T-helper 1 cell treated with Interleukin-12 subunit alpha and Interleukin-12 subunit beta and Interleukin-4 antibody, amounts not matched to agents 30 ng/mL and 1 ng/mL, for 36 hours (primary cell): ENCODE data around the gene RDX. TPM values are rescaled to one million over a fixed set of nuclear protein-coding genes. Genes with fewer than 3 reads are reported as not detected.

Experiments used
- intact Hi-C: fragments of 100-400 bp; cut with micrococcal nuclease; formaldehyde crosslinking; loops from one replicate; pipeline ENCODE4 v1.15.1; 2024
- total RNA-seq: library from RNA; stranded (reverse); gene quantifications from 2 replicates; pipeline ENCODE4 v1.2.3, GENCODE V29; 2022

RDX gene
- total RNA-seq, result 78.3 and 87.8 TPM in 2 replicates

DNA sequence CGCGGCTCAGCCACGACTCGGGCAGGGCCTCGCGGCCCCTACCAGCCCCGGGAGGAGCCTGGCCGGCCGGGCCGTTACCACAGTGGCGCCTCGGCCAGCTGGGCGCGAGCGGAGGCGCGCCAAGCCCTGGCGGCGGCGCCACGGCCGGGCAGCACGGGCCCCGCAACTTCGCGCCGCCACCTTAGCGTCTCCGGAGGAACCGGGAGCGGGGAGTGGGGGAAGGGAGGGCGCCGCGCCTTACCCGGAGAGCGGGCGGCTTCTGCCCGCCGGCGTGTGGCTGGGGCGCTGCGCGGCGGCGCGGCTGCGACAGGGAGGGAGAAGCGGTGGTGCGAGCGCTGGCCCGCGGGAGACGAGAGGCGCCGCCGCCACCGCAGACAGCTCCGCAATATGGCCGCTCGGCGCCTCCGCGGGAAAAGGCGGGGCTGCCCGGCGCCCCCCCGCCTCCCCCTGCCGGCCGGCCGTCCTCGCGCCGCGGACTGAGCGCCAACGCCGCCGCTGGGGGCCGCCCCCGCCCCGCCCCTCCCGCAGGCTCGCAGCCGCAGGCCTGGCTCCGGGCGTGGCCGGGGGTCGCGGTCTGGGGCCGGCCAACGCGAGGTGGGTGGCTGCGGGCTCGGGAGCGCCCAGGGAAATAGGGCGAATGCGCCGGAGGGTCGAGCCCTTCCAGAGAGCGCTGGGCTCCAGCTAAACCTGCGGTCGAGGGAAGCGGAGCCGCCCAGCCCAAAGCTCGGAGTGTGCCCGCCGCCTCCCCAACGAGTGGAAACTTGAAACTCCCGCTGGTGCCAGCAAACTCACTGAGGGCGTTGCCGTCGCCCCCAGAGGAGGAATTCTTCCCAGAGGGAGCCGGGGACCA is at the start of gene RDX:
Gene RDX (minus strand): TSS at position 389 of the 850 bp plus-strand sequence. CDS start 16,922 bp downstream, outside the sequence.
- intact Hi-C loops, result loop anchor here (1.0 to 5.0 kb wide), 3 partner anchors 39 to 204 kb away; partner anchors contain the start of gene ZC3H12C

DNA sequence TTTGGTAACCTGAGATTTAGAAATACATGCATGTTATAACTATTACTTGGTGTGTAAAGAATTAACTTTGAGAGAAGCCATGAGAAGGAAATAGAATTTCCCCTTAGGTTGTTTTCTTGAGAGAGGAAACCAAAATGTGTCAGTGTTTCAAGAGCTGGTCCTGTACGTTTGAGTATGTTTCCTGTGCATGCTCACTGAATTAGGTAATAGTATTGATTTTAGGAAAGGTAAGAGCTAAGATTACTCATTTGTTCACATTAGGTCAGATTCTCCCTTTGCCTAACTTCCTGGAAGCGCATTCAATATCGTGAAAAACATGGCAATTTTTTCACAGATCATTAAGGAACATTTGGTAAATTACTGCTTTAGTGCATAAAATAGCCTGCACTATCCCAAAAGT is 49.3 kb upstream of the RDX start:
- intact Hi-C loops, result loop anchor here (1.0 to 10.0 kb wide), 5 partner anchors 8 to 1259 kb away; partner anchors contain the start of genes FDX1, POU2AF1 and SIK2

DNA sequence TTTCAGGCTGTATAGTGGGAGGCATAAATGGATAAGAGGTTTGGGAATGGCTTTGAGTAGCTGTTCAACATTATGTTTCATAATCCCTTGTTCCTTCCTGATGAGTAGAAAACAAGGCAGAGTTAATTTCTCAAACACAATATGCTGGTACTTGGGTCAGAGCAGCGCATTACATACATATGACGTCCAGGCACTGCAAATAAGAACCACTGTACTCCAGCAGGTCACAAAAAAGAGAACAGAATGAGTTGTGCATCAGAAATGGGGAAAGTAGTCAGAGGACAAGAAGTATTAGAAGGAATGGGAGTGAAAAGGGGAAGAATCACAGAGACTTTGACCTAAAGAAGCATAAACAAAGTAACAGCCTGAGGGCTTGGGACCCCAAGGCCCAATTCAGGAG is 44.0 kb upstream of the RDX start:
- intact Hi-C loops, result loop anchor here (10.0 kb wide), 2 partner anchors 1034 to 1264 kb away; partner anchors contain the start of genes POU2AF1 and SIK2

DNA sequence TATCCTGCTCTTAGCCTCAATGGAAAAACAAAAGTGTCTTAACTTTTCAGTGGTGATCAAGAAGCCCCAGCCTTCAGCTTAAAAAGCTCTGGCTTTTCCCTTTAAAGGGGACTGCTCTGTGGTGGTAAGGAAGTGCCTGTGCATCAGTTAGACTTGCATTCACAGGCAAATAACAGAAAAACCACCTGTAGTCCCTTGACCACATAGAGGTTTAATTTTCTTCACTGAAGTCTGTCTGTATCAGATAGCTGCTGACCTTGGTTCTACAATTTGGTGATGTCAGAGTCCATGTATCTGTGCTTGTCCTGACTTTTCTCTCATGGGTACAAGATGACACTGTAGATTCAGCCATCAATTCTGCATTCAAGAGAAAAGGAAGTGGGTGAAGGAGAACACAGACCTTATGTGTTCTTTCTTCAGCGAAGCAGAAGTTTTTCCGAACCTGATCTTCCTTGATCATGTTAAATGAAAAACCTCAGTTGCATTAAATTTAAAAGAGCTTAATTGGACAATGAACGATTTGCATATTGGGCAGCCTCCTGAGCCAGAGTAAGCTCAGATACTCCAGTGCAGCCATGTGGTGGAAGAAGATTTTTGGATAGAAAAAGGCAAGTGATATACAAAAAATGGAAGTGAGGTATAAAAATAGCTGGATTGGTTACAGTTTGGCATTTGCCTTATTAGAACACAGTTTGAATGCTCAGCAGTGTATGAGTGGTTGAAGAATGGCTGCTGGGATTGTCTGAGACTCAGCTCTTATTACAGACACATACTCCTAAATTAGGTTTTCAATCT is 43.2 kb upstream of the RDX start:
- intact Hi-C loops, result loop anchor here (10.0 kb wide), 2 partner anchors 1035 to 1265 kb away; partner anchors contain the start of genes POU2AF1 and SIK2

DNA sequence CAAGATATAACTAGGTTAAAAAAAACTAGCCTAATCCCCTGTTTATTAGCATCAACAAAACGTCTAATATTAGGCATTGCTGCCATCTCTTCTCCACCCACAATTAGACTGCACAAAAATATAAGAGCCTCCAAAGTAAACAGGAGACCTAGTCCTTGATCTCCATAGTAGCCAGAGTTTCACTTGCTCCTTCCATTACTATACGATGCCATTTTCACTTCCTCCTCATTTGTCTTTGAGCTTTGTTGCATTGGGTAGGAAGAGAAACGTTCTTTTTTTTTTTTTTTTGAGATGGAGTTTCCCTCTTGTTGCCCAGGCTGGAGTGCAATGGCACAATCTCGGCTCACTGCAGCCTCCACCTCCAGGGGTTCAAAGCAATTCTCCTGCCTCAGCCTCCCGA is 42.3 kb upstream of the RDX start:
- intact Hi-C loops, result no loop called here

DNA sequence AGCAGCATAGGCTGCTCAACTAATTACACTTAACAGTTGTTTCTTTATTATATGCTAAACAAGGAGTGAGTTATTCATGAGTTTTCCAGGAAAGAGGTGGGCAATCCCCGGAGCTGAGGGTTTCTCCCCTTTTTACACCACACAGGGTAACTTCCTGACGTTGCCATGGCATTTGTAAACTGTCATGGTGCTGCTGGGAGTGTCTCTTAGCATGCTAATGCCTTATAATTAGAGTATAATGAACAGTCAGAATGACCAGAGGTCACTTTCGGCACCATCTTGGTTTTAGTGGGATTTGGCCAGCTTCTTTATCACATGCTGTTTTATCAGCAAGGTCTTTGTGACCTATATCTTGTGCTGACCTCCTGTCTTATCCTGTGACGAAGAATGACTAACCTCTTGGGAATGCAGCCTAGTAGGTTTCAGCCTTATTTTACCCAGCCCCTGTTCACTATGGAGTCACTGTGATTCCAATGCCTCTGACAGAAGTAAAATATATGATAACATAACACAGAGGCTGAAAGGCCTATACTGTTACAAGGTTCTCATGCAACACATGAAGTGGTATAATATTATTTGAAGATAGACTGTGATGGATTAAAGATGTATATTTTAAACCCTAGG is 41.3 kb upstream of the RDX start:
- intact Hi-C loops, result loop anchor here (1.0 kb wide), 3 partner anchors 8 to 12 kb away; no protein-coding TSS in a partner anchor

DNA sequence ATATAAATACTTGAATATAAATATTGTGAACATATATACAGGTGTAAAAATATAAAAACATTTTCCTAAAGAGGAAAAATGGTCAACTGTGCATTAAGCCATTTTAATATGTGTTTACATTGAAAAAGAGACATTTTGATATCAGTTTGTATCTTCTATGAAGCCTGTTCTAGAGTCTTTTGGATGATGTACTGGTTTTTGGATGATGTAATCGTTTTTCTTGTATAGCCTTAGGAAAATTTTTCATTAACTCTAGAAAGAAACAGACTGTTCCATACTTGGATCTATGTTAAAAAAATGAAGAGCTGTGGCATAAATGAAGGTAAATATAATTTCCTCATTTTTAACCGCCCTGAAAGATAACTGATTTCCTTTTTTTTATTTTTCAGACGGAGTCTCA is 39.6 kb upstream of the RDX start:
- intact Hi-C loops, result no loop called here

DNA sequence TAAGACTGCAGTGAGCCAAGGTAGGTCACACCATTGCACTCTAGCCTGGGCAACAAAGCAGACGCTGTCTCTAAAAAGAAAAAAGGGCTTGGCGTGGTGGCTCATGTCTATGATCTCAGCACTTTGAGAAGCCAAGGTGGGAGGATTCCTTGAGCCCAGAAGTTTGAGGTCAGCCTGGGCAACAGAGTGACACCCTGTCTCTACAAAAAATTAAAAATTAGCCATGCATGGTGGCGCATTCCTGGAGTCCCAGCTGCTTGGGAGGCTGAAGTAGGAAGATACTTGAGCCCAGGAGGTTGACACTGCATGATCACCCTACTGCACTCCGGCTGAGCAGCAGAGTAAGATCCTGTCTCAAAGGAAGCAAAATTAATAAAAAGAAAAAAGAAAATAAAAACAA is 38.9 kb upstream of the RDX start:
- intact Hi-C loops, result no loop called here

DNA sequence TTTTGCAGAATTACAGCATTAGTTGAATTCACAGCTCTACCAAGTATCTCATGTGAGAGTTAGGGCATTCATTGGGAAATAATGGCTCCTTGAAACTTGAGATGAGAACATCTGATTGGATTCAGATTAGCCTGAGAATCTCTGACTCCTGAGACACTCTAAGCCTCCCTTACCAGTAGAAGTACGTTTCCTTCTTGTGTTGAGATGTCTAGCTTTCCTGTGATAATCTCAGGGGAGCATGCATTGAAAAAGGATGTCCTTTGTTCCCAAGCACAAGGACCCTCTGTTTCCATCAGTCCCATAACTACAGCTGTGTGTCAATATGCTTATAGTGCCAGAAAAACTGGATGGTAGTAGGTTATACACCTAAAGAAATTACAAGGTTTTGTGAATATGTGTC is 35.2 kb upstream of the RDX start:
- intact Hi-C loops, result no loop called here

DNA sequence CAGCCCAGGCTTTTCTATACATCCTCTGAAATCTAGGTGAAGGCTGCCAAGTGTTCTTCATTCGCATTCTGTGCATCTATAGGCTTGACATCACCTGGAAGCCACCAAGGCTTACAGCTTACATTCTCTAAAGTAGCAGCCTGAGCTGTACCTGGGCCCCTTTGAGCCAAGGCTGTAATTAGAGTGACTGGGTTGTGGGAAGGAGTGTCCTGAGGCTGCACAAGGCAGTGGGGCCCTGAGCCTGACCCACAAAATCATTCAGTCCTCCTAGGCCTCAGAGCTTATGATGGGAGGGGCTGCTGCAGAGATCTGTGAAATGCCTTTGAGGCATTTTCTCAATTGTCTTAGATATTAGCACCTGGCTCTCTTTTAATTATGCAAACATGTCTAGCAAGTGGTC is 33.0 kb upstream of the RDX start:
- intact Hi-C loops, result loop anchor here (2.0 to 5.0 kb wide), 2 partner anchors 33 to 43 kb away; no protein-coding TSS in a partner anchor

DNA sequence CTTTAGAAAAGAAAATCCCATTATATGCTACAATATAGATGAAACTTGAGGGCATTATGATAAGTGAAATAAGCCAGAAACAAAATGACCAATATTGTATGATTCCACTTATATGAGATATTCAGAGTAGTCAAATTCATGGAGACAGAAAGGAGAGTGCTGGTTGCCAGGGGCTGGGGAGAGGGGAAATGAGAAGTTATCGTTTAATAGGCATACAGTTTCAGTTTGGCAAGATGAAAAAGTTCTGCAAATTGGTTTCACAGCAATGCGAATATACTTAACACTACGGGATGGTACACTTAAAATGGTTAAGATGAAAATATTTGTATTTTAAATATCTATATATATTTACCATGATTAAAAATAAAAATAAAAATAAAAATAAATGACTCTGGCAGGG is 31.1 kb upstream of the RDX start:
- intact Hi-C loops, result loop anchor here (5.0 kb wide), 1 partner anchor 35 kb away; no protein-coding TSS in a partner anchor

DNA sequence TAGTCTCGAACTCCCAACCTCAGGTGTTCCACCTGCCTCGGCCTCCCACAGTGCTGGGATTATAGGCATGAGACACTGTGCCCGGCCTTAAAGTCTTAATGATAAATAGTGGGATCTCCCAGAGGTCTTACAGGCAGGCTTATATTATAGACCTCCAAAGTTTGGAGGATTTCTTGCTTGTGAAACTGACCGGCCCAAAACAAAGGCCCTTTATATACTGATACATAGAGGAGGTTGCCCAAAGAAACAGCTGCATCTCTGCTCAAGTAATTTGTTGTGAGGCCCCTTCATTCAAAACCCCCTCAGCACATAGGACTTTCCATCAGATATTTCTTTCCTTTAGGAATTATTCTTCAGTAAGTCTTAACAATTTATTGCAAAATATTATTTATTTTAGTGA is 27.4 kb upstream of the RDX start:
- intact Hi-C loops, result no loop called here

DNA sequence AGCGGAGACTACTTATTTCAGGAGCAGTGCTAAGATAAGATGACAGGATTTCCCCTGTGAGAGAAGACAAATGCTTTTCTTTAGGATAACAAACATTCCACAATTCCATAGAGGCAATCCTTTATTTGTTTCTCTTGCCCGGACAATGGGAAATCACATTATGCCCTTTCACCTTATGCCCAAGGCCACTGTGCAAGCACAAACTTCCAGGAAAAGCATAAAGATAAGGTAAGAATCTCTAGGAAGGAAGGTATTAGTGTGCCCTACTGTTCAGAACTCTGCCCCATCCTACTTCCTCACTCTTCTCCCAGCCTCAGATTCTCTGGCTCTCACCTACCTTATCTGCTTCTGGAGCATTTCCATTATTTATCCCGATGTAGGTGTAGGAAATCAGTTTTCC is 23.1 kb upstream of the RDX start:
- intact Hi-C loops, result no loop called here

DNA sequence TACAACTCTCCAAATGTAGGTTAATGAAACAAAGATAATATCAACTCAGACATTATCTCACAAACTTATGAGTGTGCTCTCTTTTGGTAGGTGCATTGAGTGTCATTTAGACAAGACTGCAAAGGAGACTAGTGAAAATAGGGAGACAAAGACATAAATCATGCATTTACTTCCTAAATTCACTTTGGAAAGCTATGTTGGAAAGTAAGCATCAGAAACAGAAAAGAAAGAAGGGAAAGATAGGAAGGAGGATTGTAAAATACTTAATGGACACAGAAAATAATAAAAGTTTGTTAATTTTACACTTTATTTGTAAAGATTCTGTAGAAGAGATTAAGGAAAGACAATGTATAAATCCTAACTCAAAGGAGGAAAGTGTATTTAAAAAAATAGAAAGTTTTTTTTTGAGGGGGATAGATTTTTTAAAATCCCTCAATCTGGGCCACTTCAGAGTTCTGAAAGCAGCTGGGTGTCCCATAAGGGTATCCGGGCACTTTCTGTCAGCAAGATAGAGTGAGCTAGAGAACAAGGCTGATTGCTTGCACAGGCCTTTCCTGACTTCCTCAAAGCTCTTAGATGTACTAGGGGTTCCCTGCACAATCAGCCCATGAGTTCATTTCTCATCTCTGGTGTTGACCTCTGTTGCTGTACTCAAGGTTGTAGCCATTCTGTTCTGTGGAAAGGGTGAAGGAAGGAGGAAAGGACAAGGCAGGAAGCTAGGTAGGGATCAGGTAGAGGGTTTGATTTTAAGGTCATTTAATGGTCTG is 22.4 kb upstream of the RDX start:
- intact Hi-C loops, result no loop called here

DNA sequence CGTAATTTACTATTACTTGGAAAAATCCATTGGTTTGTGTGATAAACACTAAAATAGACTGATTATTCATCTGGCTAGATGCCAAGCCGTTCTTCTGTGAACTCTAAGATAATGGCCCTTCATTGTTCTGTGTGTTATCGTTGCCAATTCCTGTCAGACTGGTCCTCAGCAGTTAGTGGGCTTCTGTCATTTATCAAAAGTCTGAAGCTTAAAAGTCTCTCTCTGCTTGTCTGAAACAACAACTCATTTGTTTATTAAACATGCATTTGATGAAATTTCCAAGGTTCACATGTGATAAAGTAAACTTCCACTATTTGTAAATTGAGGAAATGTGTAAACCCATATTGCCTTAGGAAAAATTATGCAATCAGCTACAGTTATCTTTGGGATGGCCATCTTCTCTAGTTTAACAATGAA is 21.1 kb upstream of the RDX start:
- intact Hi-C loops, result no loop called here

DNA sequence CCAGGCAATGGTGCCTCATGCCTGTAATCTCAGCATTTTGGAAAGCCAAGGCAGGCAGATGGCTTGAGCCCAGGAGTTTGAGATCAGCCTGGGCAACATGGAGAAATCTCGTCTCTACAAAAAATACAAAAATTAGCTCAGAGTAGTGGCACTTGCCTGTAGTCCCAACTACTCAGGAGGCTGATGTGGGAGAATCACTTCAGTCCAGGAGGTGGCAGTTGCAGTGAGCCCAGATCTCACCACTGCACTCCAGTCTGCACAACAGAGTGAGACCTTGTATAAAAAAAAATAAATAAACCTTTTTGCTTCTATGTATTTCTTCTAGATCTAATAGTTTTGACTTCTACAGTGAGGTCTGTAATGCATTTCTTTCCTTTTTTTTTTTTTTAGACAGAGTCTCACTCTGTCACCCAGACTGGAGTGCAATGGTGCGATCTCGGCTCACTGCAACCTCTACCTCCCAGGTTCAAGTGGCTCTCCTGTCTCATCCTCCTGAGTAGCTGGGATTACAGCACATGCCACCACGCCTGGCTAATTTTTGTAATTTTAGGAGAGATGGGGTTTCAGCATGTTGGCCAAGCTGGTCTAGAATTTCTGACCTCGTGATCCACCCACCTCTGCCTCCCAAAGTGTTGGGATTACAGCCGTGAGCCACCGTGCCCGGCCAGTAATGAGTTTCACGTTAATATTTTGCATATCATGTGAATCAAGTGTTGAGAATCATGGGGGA is 18.1 kb upstream of the RDX start:
- intact Hi-C loops, result no loop called here

DNA sequence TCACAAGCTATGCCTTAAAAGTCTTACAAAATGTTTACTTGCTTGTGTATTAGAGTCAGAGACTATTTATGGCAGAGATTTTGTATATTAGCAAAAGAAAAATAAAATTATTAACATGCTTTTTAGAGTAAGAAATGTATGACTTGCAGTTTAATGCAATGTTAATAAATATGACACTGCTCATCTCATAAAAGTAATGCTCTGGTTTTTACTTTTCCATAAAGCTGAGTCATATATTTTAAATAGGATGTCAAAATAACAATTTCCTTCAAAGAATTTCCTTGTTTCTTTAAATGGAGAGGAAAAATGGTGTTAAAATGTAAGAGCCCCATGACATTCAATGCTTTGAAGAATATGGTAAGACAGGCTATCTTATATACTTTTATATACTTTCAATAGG is 16.3 kb upstream of the RDX start:
- intact Hi-C loops, result no loop called here

DNA sequence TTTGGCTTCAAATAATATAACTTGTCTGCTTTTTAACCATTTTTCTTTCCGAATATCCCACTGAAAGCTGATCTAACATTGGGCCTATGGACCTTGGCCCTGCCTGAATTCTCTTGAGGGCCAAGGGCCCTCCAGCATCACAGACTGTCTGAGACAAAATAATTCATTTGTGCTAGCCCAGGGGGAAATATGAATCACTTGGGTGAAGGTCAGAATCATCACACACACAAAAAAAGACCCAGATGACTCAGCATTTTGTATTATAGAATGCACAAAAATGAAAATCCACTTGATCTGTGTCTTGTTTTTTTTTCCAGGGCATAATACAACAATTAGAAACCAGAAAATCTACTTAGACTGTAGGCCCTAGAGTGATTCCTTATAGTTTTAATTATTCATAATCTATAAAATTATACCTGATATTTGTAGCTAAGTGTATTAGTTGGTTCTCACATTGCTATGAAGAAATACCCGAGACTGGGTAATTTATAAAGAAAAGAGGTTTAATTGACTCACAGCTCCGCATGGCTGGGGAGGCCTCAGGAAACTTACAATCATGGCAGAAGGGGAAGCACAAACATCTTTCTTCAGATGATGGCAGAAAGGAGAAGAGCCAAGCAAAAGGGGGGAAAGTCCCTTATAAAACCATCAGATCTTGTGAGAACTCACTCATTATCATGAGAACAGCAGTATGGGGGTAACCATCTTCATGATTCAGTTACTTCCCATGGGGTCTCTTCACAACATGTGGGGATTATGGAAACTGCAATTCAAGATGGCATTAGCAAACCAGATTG is 15.6 kb upstream of the RDX start:
- intact Hi-C loops, result no loop called here

DNA sequence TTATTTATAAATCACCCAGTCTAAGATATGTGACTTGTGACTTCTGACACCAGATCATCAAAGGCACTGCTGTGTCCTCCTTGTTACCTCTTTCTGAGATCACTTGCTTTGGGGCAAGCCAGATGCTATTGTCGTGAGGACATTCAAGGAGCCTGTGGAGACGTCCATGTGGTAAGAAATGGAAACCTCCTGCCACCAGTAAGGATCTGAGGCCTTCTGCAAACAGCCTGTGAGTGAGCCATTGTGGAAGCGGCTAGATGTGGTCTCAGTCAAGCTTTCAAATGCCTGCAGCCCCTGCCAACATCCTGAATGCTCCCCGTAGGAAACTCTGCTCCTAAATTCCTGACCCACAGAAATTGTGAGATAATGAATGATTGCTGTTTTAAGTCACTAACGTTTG is 11.7 kb upstream of the RDX start:
- intact Hi-C loops, result no loop called here
